MG63 (cell line): Measurements from ENCODE around the gene ZNRF1. TPM values are rescaled to one million over a fixed set of nuclear protein-coding genes. Genes with fewer than 3 reads are reported as not detected.
"Not testable (repeated sequence)": the region's sequence is repeated elsewhere in the genome, so short reads cannot be mapped to it uniquely, and the experiment has no call there.

Experiments used
- DNase-seq: peaks from one replicate; pipeline ENCODE4 v3.0.0-alpha.2; 2020
- H3K27me3 ChIP-seq: fragments of 250-450 bp; sonication (Bioruptor Pico); 2 replicates; pipeline ENCODE4 v1.5.1; 2020; ENCODE audit warnings: mild to moderate bottlenecking, moderate library complexity
- H3K36me3 ChIP-seq: fragments of 250-450 bp; sonication (Bioruptor Pico); 2 replicates; pipeline ENCODE4 v1.5.1; 2020; ENCODE audit warnings: mild to moderate bottlenecking, moderate library complexity
- H3K4me3 ChIP-seq: fragments of 250-450 bp; sonication (Bioruptor Pico); 2 replicates; pipeline ENCODE4 v1.5.1; 2020; ENCODE audit warnings: mild to moderate bottlenecking, moderate library complexity
- H3K9me3 ChIP-seq: fragments of 250-450 bp; sonication (Bioruptor Pico); 2 replicates; pipeline ENCODE4 v1.5.1; 2020; ENCODE audit warnings: mild to moderate bottlenecking, moderate library complexity
- total RNA-seq: library from RNA; depleted of rRNA; stranded (reverse); fragments of >200 nt; shearing (Covaris generic); gene quantifications from 2 replicates; pipeline ENCODE4 v1.2.3, GENCODE V29; 2014; ENCODE audit warnings: low replicate concordance; rRNA removed

The ZNRF1 gene
- 8.2 and 16.2 TPM in 2 replicates for total RNA-seq

GRCh38 chr16:74998481-74999218 is at the start of gene ZNRF1:
ZNRF1 (plus strand) TSS chr16:74999024; CDS start chr16:74999672, 648 bp downstream.
- peak; percentile 83 for DNase-seq
- no peaks in the 10 kb centered on the region for H3K9me3 ChIP-seq
- H3K36me3 ChIP-seq = no peaks in the 10 kb centered on the region
- no peaks in the 10 kb centered on the region for H3K27me3 ChIP-seq
- peak within 1 kb of the TSS; percentile 58 for H3K4me3 ChIP-seq

- Histone ChIP-seq H3K9me3 (no peaks in the 10 kb centered on the region), H3K4me3 (no peak overlapping the region), H3K36me3 (no peaks in the 10 kb centered on the region), H3K27me3 (no peaks in the 10 kb centered on the region)
- no peak for DNase-seq
These were observed 49.5 kb upstream of the ZNRF1 start for GRCh38 chr16:74949309-74949708.

GRCh38 chr16:74950511-74950910 is 48.3 kb upstream of the ZNRF1 start:
- Histone ChIP-seq H3K27me3 (no peaks in the 10 kb centered on the region), H3K36me3 (no peaks in the 10 kb centered on the region), H3K9me3 (no peaks in the 10 kb centered on the region), H3K4me3 (no peak overlapping the region)
- DNase-seq = no peak

GRCh38 chr16:74951206-74951605 is 47.6 kb upstream of the ZNRF1 start:
- Histone ChIP-seq H3K27me3 (no peaks in the 10 kb centered on the region), H3K9me3 (no peaks in the 10 kb centered on the region), H3K36me3 (no peaks in the 10 kb centered on the region), H3K4me3 (no peak overlapping the region)
- DNase-seq = no peak

GRCh38 chr16:74951681-74952080 is 47.1 kb upstream of the ZNRF1 start:
- H3K36me3 ChIP-seq = no peaks in the 10 kb centered on the region
- H3K4me3 ChIP-seq = no peak overlapping the region
- no peaks in the 10 kb centered on the region for H3K9me3 ChIP-seq
- no peak for DNase-seq
- no peaks in the 10 kb centered on the region for H3K27me3 ChIP-seq

GRCh38 chr16:74954763-74955162 is 44.1 kb upstream of the ZNRF1 start:
- Histone ChIP-seq H3K27me3 (no peaks in the 10 kb centered on the region), H3K9me3 (no peaks in the 10 kb centered on the region), H3K36me3 (no peaks in the 10 kb centered on the region; the same call in 1 of the 2 replicates), H3K4me3 (no peak overlapping the region)
- DNase-seq = no peak

GRCh38 chr16:74973304-74973703 is 25.5 kb upstream of the ZNRF1 start:
- Histone ChIP-seq H3K27me3 (no peaks in the 10 kb centered on the region), H3K9me3 (no peaks in the 10 kb centered on the region), H3K36me3 (no peaks in the 10 kb centered on the region), H3K4me3 (no peak overlapping the region)
- no peak for DNase-seq

- Histone ChIP-seq H3K4me3 (no peak overlapping the region), H3K27me3 (no peaks in the 10 kb centered on the region), H3K9me3 (no peaks in the 10 kb centered on the region), H3K36me3 (no peaks in the 10 kb centered on the region)
- DNase-seq = no peak
These were observed 23.2 kb upstream of the ZNRF1 start for GRCh38 chr16:74975591-74975990.

GRCh38 chr16:74982256-74982655 is 16.6 kb upstream of the ZNRF1 start:
- Histone ChIP-seq H3K36me3 (no peaks in the 10 kb centered on the region), H3K27me3 (no peaks in the 10 kb centered on the region), H3K4me3 (no peak overlapping the region), H3K9me3 (no peaks in the 10 kb centered on the region)
- no peak for DNase-seq

GRCh38 chr16:74984194-74984528 is 14.7 kb upstream of the ZNRF1 start:
- Histone ChIP-seq H3K27me3 (no peaks in the 10 kb centered on the region), H3K9me3 (no peaks in the 10 kb centered on the region), H3K36me3 (no peaks in the 10 kb centered on the region), H3K4me3 (peak overlapping the region; percentile 81)
- no peak for DNase-seq

- H3K4me3 ChIP-seq = peak within 1 kb of the TSS; percentile 81
- H3K9me3 ChIP-seq = no peaks in the 10 kb centered on the region
- DNase-seq = peak; percentile 98
- no peaks in the 10 kb centered on the region for H3K27me3 ChIP-seq
- no peaks in the 10 kb centered on the region for H3K36me3 ChIP-seq
These were observed 14.1 kb upstream of the ZNRF1 start, which contains the start of gene WDR59 for GRCh38 chr16:74984529-74985296. WDR59 (minus strand) TSS chr16:74985123; CDS start chr16:74985017, 106 bp downstream.

- no peak for DNase-seq
- no peaks in the 10 kb centered on the region for H3K9me3 ChIP-seq
- H3K4me3 ChIP-seq = no peak overlapping the region
- no peaks in the 10 kb centered on the region for H3K36me3 ChIP-seq
- no peaks in the 10 kb centered on the region for H3K27me3 ChIP-seq
These were observed 11.7 kb upstream of the ZNRF1 start for GRCh38 chr16:74987027-74987681.

GRCh38 chr16:74989864-74990263 is 9.0 kb upstream of the ZNRF1 start:
- not testable (repeated sequence) for H3K36me3 ChIP-seq, DNase-seq, H3K9me3 ChIP-seq, H3K27me3 ChIP-seq, H3K4me3 ChIP-seq

GRCh38 chr16:74990832-74991231 is 8.0 kb upstream of the ZNRF1 start:
- Histone ChIP-seq H3K36me3 (no peaks in the 10 kb centered on the region), H3K4me3 (no peak overlapping the region), H3K9me3 (no peaks in the 10 kb centered on the region), H3K27me3 (no peaks in the 10 kb centered on the region)
- DNase-seq = no peak

GRCh38 chr16:74991268-74991592 is 7.6 kb upstream of the ZNRF1 start:
- H3K36me3 ChIP-seq = no peaks in the 10 kb centered on the region
- DNase-seq = no peak
- H3K9me3 ChIP-seq = no peaks in the 10 kb centered on the region
- no peaks in the 10 kb centered on the region for H3K27me3 ChIP-seq
- H3K4me3 ChIP-seq = no peak overlapping the region

- no peaks in the 10 kb centered on the region for H3K36me3 ChIP-seq
- H3K27me3 ChIP-seq = no peaks in the 10 kb centered on the region
- no peaks in the 10 kb centered on the region for H3K9me3 ChIP-seq
- no peak overlapping the region for H3K4me3 ChIP-seq
- DNase-seq = no peak
These were observed 7.0 kb upstream of the ZNRF1 start for GRCh38 chr16:74991593-74992403.

GRCh38 chr16:74995986-74996385 is 2.8 kb upstream of the ZNRF1 start:
- Histone ChIP-seq H3K36me3 (no peaks in the 10 kb centered on the region), H3K4me3 (no peak overlapping the region), H3K9me3 (no peaks in the 10 kb centered on the region), H3K27me3 (no peaks in the 10 kb centered on the region)
- DNase-seq = no peak
